Omental fat pad (tissue), 4 donors: ENCODE results near the gene DTX1. TPM values are rescaled to one million over a fixed set of nuclear protein-coding genes. Genes with fewer than 3 reads are reported as not detected.

Experiments used
- ATAC-seq: fragments of 150-250 bp; one replicate; pipeline ENCODE4 v1.9.1; 2016; ENCODE audit warnings: mild to moderate bottlenecking, moderate library complexity; ENCODE audit not compliant: low FRiP score
- DNase-seq: peaks from one replicate; pipeline ENCODE4 v3.0.0-alpha.2; 2019; ENCODE audit warnings: low spot score
- CTCF ChIP-seq, 3 donors: fragments of 450-650 bp; IDR thresholded peaks; one replicate each; pipeline ENCODE4 v1.5.1; 2016 to 2017; ENCODE audit warnings: antibody characterized with exemption in 3 of 3, mild to moderate bottlenecking in 3 of 3, moderate library complexity in 2 of 3
- total RNA-seq, 4 donors: library from RNA; depleted of rRNA; stranded (reverse); fragments of >200 nt; gene quantifications; one replicate each; pipeline ENCODE4 v1.1.0, GENCODE V29; 2016

Gene DTX1
- 10 to 100 TPM; 30.1 to 80.9 (median 35.5) TPM for total RNA-seq

GRCh38 chr12:113056631-113057488 lies at the start of gene DTX1:
Gene DTX1 (plus strand): TSS chr12:113056730. CDS start chr12:113058193, 1,463 bp downstream.
- no peak for DNase-seq
- TF ChIP-seq CTCF (IDR thresholded peaks at IDR 0.05): no peak
- ATAC-seq: peak; percentile 41

- no peak for TF ChIP-seq CTCF (IDR thresholded peaks at IDR 0.05)
- ATAC-seq: no peak
- no peak for DNase-seq
Measured at GRCh38 chr12:113007166-113007565, 49.4 kb upstream of the DTX1 start.

- DNase-seq (no peak), ATAC-seq (no peak)
- TF ChIP-seq CTCF (IDR thresholded peaks at IDR 0.05): no peak
Measured at GRCh38 chr12:113010701-113011100, 45.8 kb upstream of the DTX1 start.

- ATAC-seq: no peak
- TF ChIP-seq CTCF (IDR thresholded peaks at IDR 0.05): no peak
- no peak for DNase-seq
Measured at GRCh38 chr12:113014565-113014964, 42.0 kb upstream of the DTX1 start.

GRCh38 chr12:113016796-113017195 lies 39.7 kb upstream of the DTX1 start:
- no peak for TF ChIP-seq CTCF (IDR thresholded peaks at IDR 0.05)
- ATAC-seq (no peak), DNase-seq (no peak)

GRCh38 chr12:113019025-113019424 lies 37.5 kb upstream of the DTX1 start:
- DNase-seq (no peak), ATAC-seq (no peak)
- no peak for TF ChIP-seq CTCF (IDR thresholded peaks at IDR 0.05)

GRCh38 chr12:113021500-113021899 lies 35.0 kb upstream of the DTX1 start:
- no peak for TF ChIP-seq CTCF (IDR thresholded peaks at IDR 0.05)
- no peak for ATAC-seq
- no peak for DNase-seq
